Upper lobe of left lung (tissue), 6 donors: Measurements from ENCODE around the gene CC2D1B. TPM values are rescaled to one million over a fixed set of nuclear protein-coding genes. Genes with fewer than 3 reads are reported as not detected.
A peak's percentile ranks its signal among the peaks of the same experiment; 100 is the strongest.

Source experiments
- ATAC-seq, 2 donors: fragments of 200-7000 bp; cut with Tn5 transposase; one replicate each; pipeline ENCODE4 v1.9.1; 2022; ENCODE audit warnings: mild to moderate bottlenecking in 2 of 2, moderate library complexity in 2 of 2; ENCODE audit not compliant: low FRiP score in 2 of 2
- DNase-seq, 2 donors: peaks; one replicate each; pipeline ENCODE4 v3.0.0-alpha.2; 2019 to 2020
- H3K27ac ChIP-seq, 4 donors: fragments of 200-600 bp; sonication (generic); one replicate each; pipeline ENCODE4 v1.5.1; 2016 to 2019
- H3K27me3 ChIP-seq, 4 donors: fragments of 200-600 bp; sonication (generic); one replicate each; pipeline ENCODE4 v1.5.1; 2017 to 2019
- H3K36me3 ChIP-seq, 4 donors: fragments of 200-600 bp; sonication (generic); one replicate each; pipeline ENCODE4 v1.5.1; 2016 to 2019
- H3K4me1 ChIP-seq, 4 donors: fragments of 200-600 bp; sonication (generic); one replicate each; pipeline ENCODE4 v1.5.1; 2018 to 2019
- H3K4me3 ChIP-seq, 4 donors: fragments of 200-600 bp; sonication (generic); one replicate each; pipeline ENCODE4 v1.5.1; 2017 to 2019; ENCODE audit warnings: mild to moderate bottlenecking in 2 of 4, moderate library complexity in 1 of 4
- H3K9me3 ChIP-seq, 4 donors: fragments of 200-600 bp; sonication (generic); one replicate each; pipeline ENCODE4 v1.5.1; 2018 to 2019
- CTCF ChIP-seq, 6 experiments: fragments of 450-650 bp in 4 of 6; fragments of 200-600 bp in 2 of 6; sonication (generic) in 2 of 6; IDR thresholded peaks; one replicate each; pipeline ENCODE4 v1.5.1; 2016 to 2019; ENCODE audit warnings: antibody characterized with exemption in 6 of 6
- EP300 ChIP-seq, 4 donors: sonication (generic); formaldehyde crosslinking; IDR thresholded peaks; one replicate each; pipeline ENCODE4 v1.5.1; 2017; ENCODE audit warnings: antibody characterized with exemption in 4 of 4, control low read depth in 2 of 4
- POLR2A ChIP-seq, 4 donors: fragments of 450-650 bp; IDR thresholded peaks; one replicate each; pipeline ENCODE4 v1.5.1; 2016 to 2017; ENCODE audit warnings: antibody characterized with exemption in 4 of 4, mild to moderate bottlenecking in 2 of 4
- POLR2AphosphoS5 ChIP-seq, 2 donors: sonication (generic); formaldehyde crosslinking; IDR thresholded peaks; one replicate each; pipeline ENCODE4 v1.5.1; 2017; ENCODE audit warnings: antibody characterized with exemption in 2 of 2
- WGBS, 2 donors: methylation state at CpG; one replicate each; pipeline ENCODE4 v1.1.5; 2017 to 2018; 5-methylcytosine and 5-hydroxymethylcytosine counted together
- total RNA-seq, 6 donors: library from RNA; depleted of rRNA in 4 of 6; stranded (reverse); fragments of >200 nt in 4 of 6; gene quantifications; one replicate each; pipeline versions ENCODE4 v1.1.0 to v1.2.1, GENCODE V29; 2016 to 2021
- donor health status: DM: no; HTN: no; CAD: no; lungs with moderate emphysema.
- donor health status: DM: no; HTN: yes; CAD: no; lungs with severe emphysema.

The CC2D1B gene
- total RNA-seq, 6 donors from 2014 or later, result 40.8 to 77.2 (median 63.3) TPM

DNA sequence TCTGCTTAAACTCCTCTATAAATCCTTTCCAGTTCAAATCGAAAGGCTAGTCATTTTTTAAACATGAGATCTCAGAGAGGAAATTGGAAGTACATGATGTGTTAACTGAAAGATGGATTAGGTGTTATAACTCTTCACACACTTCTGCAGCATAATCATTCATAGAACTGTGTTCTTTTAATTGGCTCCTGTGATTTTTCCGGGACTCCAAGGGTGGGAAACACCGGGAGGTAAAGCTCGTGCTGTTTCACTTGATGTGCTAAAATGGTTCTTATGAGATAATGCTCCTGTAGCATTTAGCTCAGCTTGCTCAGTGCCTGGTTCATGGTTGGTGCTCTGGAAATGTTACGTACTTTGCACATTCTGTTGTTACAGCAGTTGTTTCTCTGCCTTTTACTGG, 40.2 kb downstream of the CC2D1B start:
- Histone ChIP-seq H3K4me1 (no peaks in the 10 kb centered on the region), H3K4me3 (no peak overlapping the region), H3K27me3 (no peaks in the 10 kb centered on the region), H3K36me3 (no peaks in the 10 kb centered on the region), H3K27ac (no peak overlapping the region), H3K9me3 (no peaks in the 10 kb centered on the region)
- TF ChIP-seq POLR2AphosphoS5 (IDR thresholded peaks at IDR 0.05), result no peak
- no peak for TF ChIP-seq EP300 (IDR thresholded peaks at IDR 0.05)
- no peak for TF ChIP-seq CTCF (IDR thresholded peaks at IDR 0.05)
- TF ChIP-seq POLR2A (IDR thresholded peaks at IDR 0.05), result no peak
- DNase-seq, result no peak
- no peak for ATAC-seq
- WGBS, 2 donors, result 81 to 87% methylated on average over 5 of the region's 5 CpGs

- WGBS, 2 donors, result 90 to 93% methylated on average over 8 of the region's 8 CpGs
- ATAC-seq (no peak), DNase-seq (no peak)
- no peaks in the 10 kb centered on the region for H3K9me3 ChIP-seq
- H3K36me3 ChIP-seq, result no peaks in the 10 kb centered on the region
- no peaks in the 10 kb centered on the region for H3K27me3 ChIP-seq
- H3K27ac ChIP-seq, result no peak overlapping the region
- no peaks in the 10 kb centered on the region for H3K4me1 ChIP-seq
- TF ChIP-seq POLR2AphosphoS5 (IDR thresholded peaks at IDR 0.05) (no peak), EP300 (IDR thresholded peaks at IDR 0.05) (no peak), CTCF (IDR thresholded peaks at IDR 0.05) (no peak), POLR2A (IDR thresholded peaks at IDR 0.05) (no peak)
- no peak overlapping the region for H3K4me3 ChIP-seq
Observed at GRCh38 chr1:52323731-52324130, 42.3 kb downstream of the CC2D1B start.

DNA sequence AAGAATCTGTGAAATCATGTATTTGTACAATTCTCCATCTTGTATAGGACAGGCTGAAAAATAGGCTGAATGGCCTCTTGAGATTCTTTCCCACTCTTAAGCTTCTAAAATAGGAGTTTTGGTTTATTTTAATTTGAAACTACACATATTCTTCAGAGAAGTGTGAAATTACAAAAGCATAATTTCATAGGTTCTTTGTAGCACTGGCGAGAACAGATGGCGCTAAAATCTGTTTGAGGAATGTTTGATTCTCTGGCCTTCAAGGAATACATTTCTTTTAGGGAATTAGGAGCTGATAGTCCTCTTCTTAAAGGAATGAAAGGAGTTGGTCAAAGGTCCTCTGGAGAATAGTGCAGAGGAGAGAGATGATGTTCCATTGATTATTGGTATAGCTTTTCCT, 44.9 kb downstream of the CC2D1B start:
- no peak for DNase-seq
- TF ChIP-seq EP300 (IDR thresholded peaks at IDR 0.05) (no peak), CTCF (IDR thresholded peaks at IDR 0.05) (no peak), POLR2A (IDR thresholded peaks at IDR 0.05) (no peak), POLR2AphosphoS5 (IDR thresholded peaks at IDR 0.05) (no peak)
- Histone ChIP-seq H3K4me1 (no peaks in the 10 kb centered on the region), H3K4me3 (no peak overlapping the region), H3K9me3 (no peaks in the 10 kb centered on the region), H3K36me3 (no peaks in the 10 kb centered on the region), H3K27ac (no peak overlapping the region), H3K27me3 (no peaks in the 10 kb centered on the region)
- WGBS, 2 donors, result 88 to 99% methylated on average over 2 of the region's 2 CpGs
- no peak for ATAC-seq

- Histone ChIP-seq H3K36me3 (peaks cover 0 to 30% (median 3%) of the 10 kb centered on the region in 4 donors), H3K4me3 (no peak overlapping the region), H3K27me3 (no peaks in the 10 kb centered on the region), H3K4me1 (no peaks in the 10 kb centered on the region), H3K27ac (no peak overlapping the region), H3K9me3 (no peaks in the 10 kb centered on the region)
- TF ChIP-seq POLR2AphosphoS5 (IDR thresholded peaks at IDR 0.05) (no peak), POLR2A (IDR thresholded peaks at IDR 0.05) (no peak), EP300 (IDR thresholded peaks at IDR 0.05) (no peak), CTCF (IDR thresholded peaks at IDR 0.05) (no peak)
- no peak for ATAC-seq
- WGBS, 2 donors, result 85 to 91% methylated on average over 5 to 10 of the region's 11 CpGs
- peak in 1 of 2 donors; percentile 56 for DNase-seq
Observed at GRCh38 chr1:52306227-52307006, 59.6 kb downstream of the CC2D1B start.
